AG10803 (cell line): ENCODE results near the gene KIT.

Experiments used
- DNase-seq: peaks from one replicate; pipeline ENCODE4 v3.0.0; 2010; ENCODE audit warnings: low read depth
- H3K4me3 ChIP-seq: 2 replicates; pipeline ENCODE4 v1.5.1; 2011; ENCODE audit warnings: mild to moderate bottlenecking, low read length, control low read depth
- CTCF ChIP-seq: conservative IDR thresholded peaks from 2 replicates; pipeline ENCODE4 v1.5.1; 2011; ENCODE audit warnings: mild to moderate bottlenecking, low read length, control low read depth, inconsistent platforms

Gene KIT

GRCh38 chr4:54700986-54701385 is 43.2 kb downstream of the KIT start:
- DNase-seq: no peak
- H3K4me3 ChIP-seq: no peak overlapping the region
- no peak for TF ChIP-seq CTCF

- no peak overlapping the region for H3K4me3 ChIP-seq
- DNase-seq: no peak
- TF ChIP-seq CTCF: no peak
Measured at GRCh38 chr4:54703182-54703581, 45.4 kb downstream of the KIT start.

- TF ChIP-seq CTCF: no peak
- DNase-seq: no peak
- H3K4me3 ChIP-seq: no peak overlapping the region
Measured at GRCh38 chr4:54707406-54707805, 49.6 kb downstream of the KIT start.

DNA sequence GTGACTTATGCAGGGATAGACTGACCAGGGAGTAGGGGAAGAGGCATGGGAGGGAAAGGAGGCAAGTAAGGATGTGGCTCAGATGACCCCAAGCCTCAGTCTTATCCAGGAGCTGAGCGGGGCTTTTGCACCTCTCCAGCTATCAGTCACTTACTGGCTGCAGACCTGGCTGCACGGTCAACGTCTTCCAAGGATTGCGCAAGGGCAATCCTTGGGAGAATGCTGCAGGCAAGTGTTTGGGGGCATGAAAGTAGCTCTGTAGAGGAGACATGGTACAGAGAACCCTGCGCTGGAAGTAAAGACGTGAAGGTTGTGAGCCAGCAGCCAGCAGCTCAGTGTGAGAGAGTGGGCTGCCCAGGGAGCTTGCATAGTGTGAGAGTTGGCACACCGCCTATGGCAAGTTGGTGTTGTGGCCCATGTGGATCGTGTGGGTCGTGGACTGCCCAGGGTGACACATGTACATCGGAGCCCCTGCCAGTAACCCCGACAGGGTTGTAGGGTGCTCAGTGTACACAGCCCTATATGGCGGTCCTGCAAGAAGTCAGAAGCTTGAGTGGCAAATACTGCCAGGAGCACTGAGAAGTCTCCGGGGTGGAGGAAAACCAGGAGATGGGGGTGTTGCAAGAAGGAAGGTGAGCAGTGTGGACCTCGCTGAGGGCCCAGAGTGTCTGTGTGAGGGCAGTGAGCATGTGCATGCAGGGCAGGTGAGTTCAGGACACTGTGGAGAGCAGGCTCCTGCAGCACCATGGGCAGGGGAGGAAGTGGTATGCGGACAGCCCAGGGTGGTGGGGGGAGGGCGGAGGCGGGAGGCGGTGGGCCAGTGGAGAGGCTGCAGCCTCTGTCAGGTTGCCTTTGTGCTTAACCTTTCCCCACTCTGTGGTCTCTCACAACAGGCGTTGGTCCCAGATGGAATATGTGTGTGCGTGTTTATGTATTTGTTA is 50.9 kb downstream of the KIT start:
- no peak overlapping the region for H3K4me3 ChIP-seq
- no peak for TF ChIP-seq CTCF
- no peak for DNase-seq

GRCh38 chr4:54709400-54709799 is 51.6 kb downstream of the KIT start:
- no peak for DNase-seq
- H3K4me3 ChIP-seq: no peak overlapping the region
- no peak for TF ChIP-seq CTCF

DNA sequence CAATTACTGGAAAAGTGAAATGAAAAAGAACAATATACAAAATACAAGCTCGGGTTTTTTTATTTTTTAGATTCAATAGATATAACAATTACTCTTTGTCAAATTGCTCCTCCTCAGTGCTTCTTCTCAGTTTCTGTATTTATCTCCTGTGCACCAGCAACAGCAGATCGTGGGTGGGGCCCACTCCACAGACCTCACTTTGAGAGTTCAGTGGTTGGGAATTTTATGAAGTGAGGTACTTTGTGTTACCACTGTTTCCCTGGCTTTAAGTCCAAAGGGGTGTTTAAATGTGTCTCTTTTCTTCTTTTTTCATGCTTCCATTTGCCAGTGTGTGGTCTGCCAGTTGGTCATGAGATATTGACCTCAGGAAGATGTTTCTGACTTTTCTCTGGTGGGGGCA is 54.4 kb downstream of the KIT start:
- DNase-seq: no peak
- H3K4me3 ChIP-seq: no peak overlapping the region
- no peak for TF ChIP-seq CTCF

GRCh38 chr4:54714631-54715030 is 56.9 kb downstream of the KIT start:
- no peak for TF ChIP-seq CTCF
- no peak overlapping the region for H3K4me3 ChIP-seq
- no peak for DNase-seq
